ENCODE measurements around the gene STAT5A. TPM values are rescaled to one million over a fixed set of nuclear protein-coding genes. Genes with fewer than 3 reads are reported as not detected.
"Not testable (repeated sequence)": the region's sequence is repeated elsewhere in the genome, so short reads cannot be mapped to it uniquely, and the experiment has no call there.

The STAT5A gene
- total RNA-seq, 1 donor from 2014 or later, result 0.77 TPM

GRCh38 chr17:42304187-42305030 is 16.1 kb downstream of the STAT5A start:
- Histone ChIP-seq H2AFZ (ENCODE audit: low read depth, low read length) (no peak overlapping the region), H3K4me2 (ENCODE audit: low read length) (no peak overlapping the region), H3K79me2 (ENCODE audit: insufficient read depth, low read length) (no peaks in the 10 kb centered on the region), H3K9ac (ENCODE audit: low read length) (no peak overlapping the region), H3K27ac (ENCODE audit: low read depth, low read length) (no peak overlapping the region), H4K20me1 (ENCODE audit: insufficient read depth, low read length) (no peaks in the 10 kb centered on the region), H3K36me3 (ENCODE audit: insufficient read depth, low read length) (no peaks in the 10 kb centered on the region), H3K27me3 (ENCODE audit: insufficient read depth, low read length) (no peaks in the 10 kb centered on the region), H3K9me3 (ENCODE audit: insufficient read depth, low read depth, low read length) (no peaks in the 10 kb centered on the region), H3K4me1 (ENCODE audit: insufficient read depth, low read length) (no peaks in the 10 kb centered on the region), H3K4me3 (ENCODE audit: insufficient read depth, low read depth, low read length) (no peak overlapping the region)
- DNase-seq (ENCODE audit: low read depth), result no peak
- no peaks in the 10 kb centered on the region for H3K4me1 Mint-ChIP-seq (ENCODE audit: low read depth, unreplicated experiment)
- peaks cover 8% of the 10 kb centered on the region for H3K9me3 Mint-ChIP-seq (ENCODE audit: unreplicated experiment)
- no peak overlapping the region for H3K4me3 Mint-ChIP-seq (ENCODE audit: unreplicated experiment)
- H3K36me3 Mint-ChIP-seq (ENCODE audit: low read depth, unreplicated experiment), result peaks cover 5% of the 10 kb centered on the region
- no peak for FAIRE-seq
- no peak overlapping the region for H3K27ac Mint-ChIP-seq (ENCODE audit: unreplicated experiment)
- no peak for TF ChIP-seq CTCF (IDR thresholded peaks at IDR 0.05; ENCODE audit: insufficient read depth, low read depth, low read length)
- no peak for TF ChIP-seq EZH2 (IDR thresholded peaks at IDR 0.05; ENCODE audit: insufficient read depth, low read length)
- peaks cover 22% of the 10 kb centered on the region for H3K27me3 Mint-ChIP-seq (ENCODE audit: low read depth, unreplicated experiment)

- H3K36me3 ChIP-seq (ENCODE audit: insufficient read depth, low read length); H3K4me1 Mint-ChIP-seq (ENCODE audit: low read depth, unreplicated experiment); H3K27ac ChIP-seq (ENCODE audit: low read depth, low read length); H3K79me2 ChIP-seq (ENCODE audit: insufficient read depth, low read length); H3K9ac ChIP-seq (ENCODE audit: low read length); H3K36me3 Mint-ChIP-seq (ENCODE audit: low read depth, unreplicated experiment); H3K4me1 ChIP-seq (ENCODE audit: insufficient read depth, low read length); H2AFZ ChIP-seq (ENCODE audit: low read depth, low read length); DNase-seq (ENCODE audit: low read depth); FAIRE-seq; H3K9me3 Mint-ChIP-seq (ENCODE audit: unreplicated experiment); H3K9me3 ChIP-seq (ENCODE audit: insufficient read depth, low read depth, low read length); H3K27ac Mint-ChIP-seq (ENCODE audit: unreplicated experiment); H3K4me3 Mint-ChIP-seq (ENCODE audit: unreplicated experiment); H3K27me3 ChIP-seq (ENCODE audit: insufficient read depth, low read length); H3K4me3 ChIP-seq (ENCODE audit: insufficient read depth, low read depth, low read length); H3K4me2 ChIP-seq (ENCODE audit: low read length); H4K20me1 ChIP-seq (ENCODE audit: insufficient read depth, low read length): not testable (repeated sequence)
- H3K27me3 Mint-ChIP-seq (ENCODE audit: low read depth, unreplicated experiment), result peaks cover 20% of the 10 kb centered on the region
Observed at GRCh38 chr17:42305031-42305330, 16.7 kb downstream of the STAT5A start.

GRCh38 chr17:42305543-42306384 is 17.5 kb downstream of the STAT5A start:
- no peak overlapping the region for H3K4me3 Mint-ChIP-seq (ENCODE audit: unreplicated experiment)

More at GRCh38 chr17:42305543-42306384, 17.5 kb downstream of the STAT5A start:
- Mint-ChIP-seq H3K27me3 (ENCODE audit: low read depth, unreplicated experiment) (peaks cover 20% of the 10 kb centered on the region), H3K36me3 (ENCODE audit: low read depth, unreplicated experiment) (peaks cover 10% of the 10 kb centered on the region), H3K4me1 (ENCODE audit: low read depth, unreplicated experiment) (no peaks in the 10 kb centered on the region), H3K9me3 (ENCODE audit: unreplicated experiment) (peaks cover 8% of the 10 kb centered on the region), H3K27ac (ENCODE audit: unreplicated experiment) (no peak overlapping the region)
- Histone ChIP-seq H3K4me1 (ENCODE audit: insufficient read depth, low read length) (no peaks in the 10 kb centered on the region), H3K27me3 (ENCODE audit: insufficient read depth, low read length) (no peaks in the 10 kb centered on the region), H3K4me3 (ENCODE audit: insufficient read depth, low read depth, low read length) (no peak overlapping the region), H3K36me3 (ENCODE audit: insufficient read depth, low read length) (no peaks in the 10 kb centered on the region), H3K9me3 (ENCODE audit: insufficient read depth, low read depth, low read length) (no peaks in the 10 kb centered on the region), H3K9ac (ENCODE audit: low read length) (no peak overlapping the region), H4K20me1 (ENCODE audit: insufficient read depth, low read length) (no peaks in the 10 kb centered on the region), H2AFZ (ENCODE audit: low read depth, low read length) (no peak overlapping the region), H3K27ac (ENCODE audit: low read depth, low read length) (no peak overlapping the region), H3K4me2 (ENCODE audit: low read length) (no peak overlapping the region), H3K79me2 (ENCODE audit: insufficient read depth, low read length) (no peaks in the 10 kb centered on the region)
- no peak for DNase-seq (ENCODE audit: low read depth)
- TF ChIP-seq CTCF (IDR thresholded peaks at IDR 0.05; ENCODE audit: insufficient read depth, low read depth, low read length) (no peak), EZH2 (IDR thresholded peaks at IDR 0.05; ENCODE audit: insufficient read depth, low read length) (no peak)
- FAIRE-seq, result no peak

Data from astrocyte (in vitro differentiated cells and primary cell).